Middle frontal gyrus (tissue), 1 donor: ENCODE data around the gene DNLZ.

Source experiments
- DNase-seq: peaks from one replicate; pipeline ENCODE4 v3.0.0-alpha.2; 2015; ENCODE audit warnings: low spot score; ENCODE audit errors: extremely low spot score

DNLZ gene

DNA sequence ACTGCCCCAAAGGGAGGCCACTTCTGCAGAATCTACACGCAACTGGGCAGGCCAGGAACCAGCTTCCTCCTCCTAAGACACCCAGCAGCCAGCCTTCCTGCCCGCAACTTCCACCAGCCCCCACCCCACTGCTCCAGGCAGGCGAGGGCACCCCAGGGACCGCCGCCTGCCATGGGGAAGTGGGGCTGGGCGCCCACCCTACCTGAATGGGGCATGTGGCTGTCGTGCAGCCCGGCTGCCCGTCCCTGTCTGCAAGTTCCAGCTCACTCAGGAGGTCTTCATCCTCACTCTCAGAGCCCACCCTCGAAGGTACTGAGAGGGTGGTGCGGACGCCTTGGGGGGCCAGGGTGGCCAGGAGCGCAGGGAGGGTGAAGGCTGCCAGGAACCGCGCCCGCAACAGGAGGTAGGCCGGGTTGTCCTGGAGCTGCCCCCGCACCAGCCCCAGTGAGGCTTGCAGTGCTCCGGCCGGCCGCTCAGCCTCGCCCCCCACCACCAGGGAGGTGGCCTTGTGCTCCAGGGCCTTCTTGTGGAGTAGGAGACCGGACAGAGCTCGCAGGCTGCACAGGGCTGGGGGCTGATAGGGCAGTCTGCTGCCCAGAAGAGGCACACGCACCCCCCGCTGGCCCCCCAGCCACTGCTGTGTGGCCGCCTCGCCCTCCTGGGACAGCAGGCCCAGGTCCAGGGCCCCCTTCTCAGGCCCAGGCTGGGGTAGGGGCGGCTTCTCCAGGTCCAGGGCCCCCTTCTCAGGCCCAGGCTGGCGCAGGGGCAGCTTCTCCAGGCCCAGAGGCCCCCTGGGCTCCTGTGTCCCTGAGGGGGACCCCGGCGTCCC lies 14.0 kb upstream of the DNLZ start:
- DNase-seq, result no peak

DNA sequence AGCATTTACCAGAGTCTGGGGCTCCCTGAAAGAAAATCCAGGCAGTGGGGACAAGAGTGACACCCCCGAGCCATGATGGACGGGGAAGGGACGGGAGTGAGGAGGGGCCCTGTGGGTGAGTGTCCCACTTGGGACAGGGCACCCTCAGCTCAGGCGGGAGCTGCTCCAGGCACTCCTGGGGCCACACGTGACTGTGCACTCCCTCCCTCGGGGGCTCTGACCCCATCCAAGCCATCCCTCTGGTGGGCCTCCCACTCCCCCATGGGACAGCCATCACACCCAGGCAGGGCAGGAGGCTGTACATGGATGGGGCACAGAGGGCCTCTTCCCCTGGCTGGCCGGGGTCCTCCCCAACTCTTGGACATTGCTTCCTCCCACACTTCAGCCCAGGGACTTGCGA lies 12.9 kb upstream of the DNLZ start:
- no peak for DNase-seq

DNA sequence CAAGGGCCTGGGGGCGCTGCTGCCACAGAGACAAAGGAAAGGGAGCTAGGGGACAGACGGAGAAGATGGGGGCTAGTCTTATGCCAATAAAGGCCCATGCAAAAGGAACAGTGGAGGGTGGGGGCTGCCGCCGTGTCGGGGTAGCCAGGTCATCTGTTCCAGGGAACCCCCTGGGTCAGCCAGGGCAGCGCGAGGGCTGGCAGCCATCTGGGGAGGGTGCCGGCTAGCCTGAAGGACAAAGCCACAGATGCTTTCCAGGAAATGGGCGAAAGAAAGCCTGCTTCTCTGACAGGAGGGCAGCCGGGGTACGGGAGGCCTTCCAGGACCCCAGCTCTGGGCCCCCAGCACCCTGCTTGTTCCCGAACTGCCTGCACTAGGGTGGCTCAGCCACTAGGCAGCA lies 11.6 kb upstream of the DNLZ start:
- DNase-seq, result no peak

- no peak for DNase-seq
These were observed 10.6 kb upstream of the DNLZ start for GRCh38 chr9:136374183-136374575.

GRCh38 chr9:136373300-136374182 lies 10.0 kb upstream of the DNLZ start, which contains the start of gene CARD9:
TSS of gene CARD9 (minus strand) at chr9:136373669. CDS start at chr9:136372078, 1,591 bp downstream.
- no peak for DNase-seq

- no peak for DNase-seq
These were observed 9.2 kb upstream of the DNLZ start for GRCh38 chr9:136372561-136373299.

DNA sequence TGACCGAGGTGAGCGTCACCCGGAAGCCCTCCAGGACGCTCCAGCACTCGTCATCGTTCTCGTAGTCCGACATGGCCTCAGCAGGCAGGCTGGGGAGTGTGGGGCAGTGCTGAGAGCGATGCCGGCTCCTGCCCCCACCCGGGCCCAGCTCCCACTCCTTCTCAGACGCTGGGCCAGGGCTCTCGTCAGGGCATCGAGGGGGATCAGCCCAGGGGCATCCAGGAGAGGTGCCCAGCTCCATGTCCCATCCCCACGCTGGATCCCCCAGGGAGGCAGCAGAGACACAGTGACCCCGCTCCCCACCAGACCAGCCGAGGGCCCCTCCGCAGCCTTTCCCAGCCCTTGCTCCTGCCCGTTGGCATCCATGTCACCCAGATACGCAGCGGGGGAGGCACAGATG lies 8.5 kb upstream of the DNLZ start:
- no peak for DNase-seq

DNA sequence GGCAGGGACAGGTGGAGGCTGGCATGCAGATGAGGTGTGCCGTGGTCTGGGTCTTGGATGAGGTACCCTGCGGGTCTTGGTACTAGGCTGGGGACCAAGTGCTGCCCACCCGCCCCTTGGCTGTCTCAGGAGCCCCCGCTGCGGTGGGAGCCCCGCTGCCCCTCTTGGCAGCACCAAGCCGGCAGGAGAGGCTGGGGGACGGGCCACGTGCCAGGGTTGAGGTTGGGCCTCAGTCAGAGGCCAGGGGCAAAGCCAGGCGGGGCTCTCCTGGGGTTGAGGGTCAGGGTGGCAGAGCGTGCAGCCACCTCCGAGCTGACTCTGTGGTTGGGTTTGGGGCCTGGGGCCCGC lies 8.0 kb upstream of the DNLZ start:
- DNase-seq, result no peak

GRCh38 chr9:136370687-136371532 lies 7.4 kb upstream of the DNLZ start:
- no peak for DNase-seq

- DNase-seq, result no peak
These were observed 6.5 kb upstream of the DNLZ start for GRCh38 chr9:136370037-136370436.

DNA sequence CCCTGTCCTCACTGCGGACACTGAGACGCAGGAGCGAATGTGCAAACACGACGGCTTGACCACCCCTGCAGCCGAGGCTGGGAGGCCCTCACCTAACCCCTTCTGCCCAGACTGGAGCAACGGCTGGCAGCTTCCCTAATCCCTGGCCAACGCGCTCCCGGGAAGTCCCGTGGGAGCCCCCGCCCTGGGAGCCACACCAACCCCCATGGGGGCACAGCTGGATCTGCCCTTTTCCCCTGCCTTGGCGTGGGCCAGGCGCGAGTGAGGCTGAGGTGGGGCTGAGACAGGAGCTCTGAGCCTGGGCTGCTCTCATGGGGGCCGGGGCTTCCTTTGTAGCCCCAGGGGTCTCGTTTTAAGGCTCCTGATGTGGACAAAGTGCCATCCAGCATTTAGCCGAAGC lies 4.6 kb upstream of the DNLZ start:
- DNase-seq, result no peak

- no peak for DNase-seq
These were observed 4.0 kb upstream of the DNLZ start for GRCh38 chr9:136367296-136368145.

DNA sequence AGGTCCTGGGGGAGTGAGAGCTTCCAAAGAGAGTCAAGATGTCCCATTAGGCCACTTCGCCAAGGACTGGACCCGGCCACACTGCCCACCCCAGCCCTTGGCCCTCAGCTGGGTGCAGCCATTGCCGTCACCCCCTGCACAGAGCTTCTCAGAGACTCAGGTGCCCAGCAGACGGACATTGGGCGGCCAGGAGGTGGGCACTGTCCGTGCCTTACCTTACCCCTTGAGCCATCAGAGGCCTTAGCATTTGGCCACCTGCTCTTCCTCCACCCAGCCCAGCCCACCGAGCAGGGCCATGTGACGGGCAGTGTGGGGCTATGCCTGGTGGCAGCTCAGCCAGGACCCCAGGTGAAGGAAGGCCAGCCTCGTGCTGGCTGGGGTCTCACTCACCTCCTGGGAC lies 3.3 kb upstream of the DNLZ start:
- DNase-seq, result no peak

- no peak for DNase-seq
These were observed 2.3 kb upstream of the DNLZ start for GRCh38 chr9:136365775-136366222.

- no peak for DNase-seq
These were observed 1.6 kb upstream of the DNLZ start for GRCh38 chr9:136364942-136365774.

- DNase-seq, result no peak
These were observed 605 bp upstream of the DNLZ start for GRCh38 chr9:136363949-136364748.

DNA sequence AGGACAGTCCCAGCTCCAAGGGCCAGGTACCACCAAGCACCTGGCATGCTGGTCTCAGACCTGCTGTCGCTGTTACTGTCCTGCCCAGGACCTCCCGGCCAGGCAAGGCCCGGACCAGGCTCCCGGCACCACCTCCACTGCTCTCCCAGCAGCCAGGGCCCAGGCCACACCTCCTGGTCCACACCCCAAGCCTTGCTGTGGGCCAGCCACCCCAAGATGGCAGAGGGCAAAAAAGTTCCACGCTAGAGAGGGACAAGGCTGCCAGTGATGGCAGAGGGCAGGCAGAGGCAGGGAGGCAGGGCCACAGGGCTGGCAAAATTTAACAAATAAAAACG lies 1.1 kb downstream of the DNLZ start:
- DNase-seq, result no peak

- DNase-seq, result no peak
These were observed 1.6 kb downstream of the DNLZ start for GRCh38 chr9:136361754-136362449.
